HG03025 (cell line): ENCODE measurements around the gene GRM1.

ENCODE experiments used
- ATAC-seq: cut with Tn5 transposase; IDR thresholded peaks from one replicate; pipeline ENCODE4 v1.9.1; 2021; ENCODE audit warnings: mild to moderate bottlenecking, moderate library complexity; ENCODE audit not compliant: unreplicated experiment, low FRiP score

Gene GRM1

DNA sequence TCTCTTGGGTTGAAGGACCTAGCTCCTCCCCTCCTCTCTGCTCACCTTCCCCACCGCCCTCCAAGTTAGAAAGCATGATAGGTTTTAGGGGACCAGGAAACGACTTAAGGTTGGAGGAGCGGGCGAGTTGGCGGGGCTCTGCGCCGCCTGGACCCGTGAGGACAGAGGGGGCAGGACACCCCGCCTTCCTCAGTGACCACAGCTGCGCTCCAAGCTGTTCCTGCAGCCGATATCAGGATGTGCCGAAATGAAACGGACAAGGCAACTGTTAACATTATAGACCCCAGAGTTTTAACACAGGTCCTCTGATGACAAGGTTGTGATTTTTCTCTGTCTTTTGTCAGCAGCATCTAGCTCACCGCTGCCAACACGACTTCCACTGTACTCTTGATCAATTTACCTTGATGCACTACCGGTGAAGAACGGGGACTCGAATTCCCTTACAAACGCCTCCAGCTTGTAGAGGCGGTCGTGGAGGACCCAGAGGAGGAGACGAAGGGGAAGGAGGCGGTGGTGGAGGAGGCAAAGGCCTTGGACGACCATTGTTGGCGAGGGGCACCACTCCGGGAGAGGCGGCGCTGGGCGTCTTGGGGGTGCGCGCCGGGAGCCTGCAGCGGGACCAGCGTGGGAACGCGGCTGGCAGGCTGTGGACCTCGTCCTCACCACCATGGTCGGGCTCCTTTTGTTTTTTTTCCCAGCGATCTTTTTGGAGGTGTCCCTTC is at the start of gene GRM1:
GRM1 (plus strand) TSS at position 212 of the 722 bp plus-strand sequence; CDS start at position 668, 456 bp downstream.
- no peak for ATAC-seq

DNA sequence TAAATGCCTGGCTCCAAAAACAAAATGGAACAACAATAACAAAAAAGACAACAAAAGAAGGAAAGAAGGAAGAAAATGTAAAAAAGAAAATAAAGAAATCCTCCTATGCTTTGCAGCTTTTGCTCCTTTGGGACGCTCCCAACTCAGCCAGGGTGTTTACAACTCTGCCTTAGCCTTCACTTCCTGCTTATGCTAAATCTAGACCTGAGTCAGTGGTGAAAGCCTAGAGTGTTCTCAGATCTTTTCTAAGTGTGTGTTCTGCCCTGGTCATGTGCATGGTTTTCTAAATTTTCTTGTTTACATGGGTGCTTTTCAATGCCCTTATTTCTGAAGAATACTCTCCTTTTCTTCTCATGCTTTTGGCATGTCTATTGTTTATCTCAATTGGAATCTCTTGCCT is 19.5 kb upstream of the GRM1 start:
- no peak for ATAC-seq

DNA sequence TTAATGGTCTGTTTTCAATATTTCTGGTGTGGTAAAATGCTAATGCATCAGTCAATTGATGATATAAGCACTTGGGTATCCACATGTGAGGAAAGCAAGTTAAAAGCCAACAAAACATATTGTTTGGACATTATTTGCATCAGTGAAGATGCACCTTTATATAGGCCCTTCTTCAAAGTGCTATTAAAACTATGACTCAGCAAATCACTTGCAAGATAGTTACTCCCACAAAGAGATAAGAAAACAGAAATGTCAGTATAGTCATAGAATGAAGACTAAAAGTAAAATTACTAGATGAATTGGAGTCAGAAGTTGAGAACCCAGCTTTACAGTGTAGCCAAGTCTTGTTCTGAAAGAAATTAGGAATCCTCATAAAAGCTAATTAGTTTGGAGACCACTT is 14.6 kb upstream of the GRM1 start:
- no peak for ATAC-seq

DNA sequence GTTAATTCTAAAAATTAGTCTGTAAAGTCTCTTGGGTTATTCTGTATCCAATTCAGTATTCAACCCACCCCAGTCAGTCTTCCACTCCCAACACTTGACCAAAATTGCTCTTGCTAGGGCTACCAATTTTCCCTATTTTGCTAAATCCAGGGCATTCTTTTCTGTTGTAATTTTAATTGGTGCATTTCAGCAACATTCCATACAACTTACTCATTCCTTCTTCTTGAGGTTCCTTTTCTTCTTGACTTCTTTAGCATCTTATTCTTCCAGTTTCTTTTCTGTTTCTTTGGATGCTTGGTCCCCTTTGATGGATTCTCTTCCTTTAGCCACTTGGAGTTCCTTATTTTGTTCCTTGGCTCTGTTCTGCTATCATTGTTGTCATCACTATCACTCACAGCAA is 11.2 kb upstream of the GRM1 start:
- no peak for ATAC-seq

DNA sequence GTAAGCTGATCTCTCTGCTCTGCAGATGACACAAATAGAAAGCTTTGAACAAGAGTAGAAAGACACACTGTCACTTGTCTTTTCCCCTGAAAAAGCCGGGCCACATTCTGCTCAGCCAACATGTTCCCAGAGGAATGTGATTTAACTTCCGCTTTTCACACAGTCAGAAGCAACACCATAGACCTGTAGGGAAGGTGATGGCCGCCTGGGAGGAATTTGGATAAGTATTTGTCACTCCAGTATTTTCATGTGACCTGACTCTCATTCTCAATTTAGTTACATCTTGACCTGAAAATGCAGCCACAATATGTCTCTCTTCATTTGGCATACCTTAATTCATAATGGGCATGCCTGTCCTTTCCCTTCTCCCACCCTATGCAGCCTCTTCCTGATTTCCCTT is 2.0 kb upstream of the GRM1 start:
- no peak for ATAC-seq

DNA sequence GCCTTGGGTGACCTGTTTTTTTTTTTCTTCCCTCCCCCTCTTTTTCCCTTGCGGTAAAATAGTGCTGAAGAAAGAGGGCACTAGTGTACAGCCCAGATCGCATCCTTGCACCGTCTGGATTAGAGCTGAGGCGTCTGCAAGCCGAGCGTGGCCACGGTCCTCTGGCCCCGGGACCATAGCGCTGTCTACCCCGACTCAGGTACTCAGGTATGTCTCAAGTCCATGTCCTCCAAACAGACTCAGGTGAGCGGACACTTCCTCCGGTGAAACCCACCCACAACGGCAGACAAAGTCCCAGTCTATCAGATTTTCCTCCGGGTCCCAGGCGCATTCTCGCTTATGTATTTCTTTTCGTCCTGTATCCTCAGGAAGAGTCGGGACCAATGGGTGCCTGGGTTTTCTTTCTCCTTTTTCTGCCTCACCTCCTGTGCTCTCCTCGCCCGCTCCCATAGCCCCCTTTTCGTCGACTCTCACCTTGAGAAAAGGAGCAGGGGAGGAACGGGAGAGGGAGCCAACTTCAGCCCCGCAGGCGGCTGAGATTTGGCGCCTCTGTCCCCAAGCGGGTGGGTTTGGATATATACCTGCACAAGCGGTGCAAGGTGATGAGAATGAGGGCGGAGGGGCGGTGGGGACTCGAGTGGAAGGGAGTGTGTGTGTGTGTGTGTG is 1.1 kb upstream of the GRM1 start:
- ATAC-seq = no peak

DNA sequence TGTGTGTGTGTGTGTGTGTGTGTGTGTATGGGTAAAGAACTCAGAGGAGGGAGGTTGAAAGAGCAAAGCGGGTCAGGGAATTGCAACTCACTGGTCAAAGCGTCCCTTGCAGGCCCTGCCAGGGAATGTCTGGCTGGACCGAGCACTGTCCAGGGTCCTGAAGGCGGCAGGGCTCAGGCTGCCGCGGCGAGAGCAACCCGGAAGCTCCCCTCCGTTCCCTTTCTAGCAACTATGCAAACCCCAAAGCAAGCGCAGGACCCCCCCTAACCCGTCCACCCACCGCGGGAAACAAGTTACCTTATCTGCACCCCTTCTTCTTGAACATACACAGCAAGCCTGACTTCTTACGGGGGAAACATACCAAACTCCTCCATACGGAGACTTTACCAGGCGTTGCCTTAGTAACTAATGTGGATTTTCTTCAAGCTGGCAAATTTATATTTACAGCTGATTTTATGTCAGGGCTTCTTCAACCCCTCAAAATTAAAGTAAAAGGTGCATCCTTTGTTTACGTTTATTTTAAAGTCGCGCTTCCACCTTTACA is 538 bp upstream of the GRM1 start:
- ATAC-seq = no peak

DNA sequence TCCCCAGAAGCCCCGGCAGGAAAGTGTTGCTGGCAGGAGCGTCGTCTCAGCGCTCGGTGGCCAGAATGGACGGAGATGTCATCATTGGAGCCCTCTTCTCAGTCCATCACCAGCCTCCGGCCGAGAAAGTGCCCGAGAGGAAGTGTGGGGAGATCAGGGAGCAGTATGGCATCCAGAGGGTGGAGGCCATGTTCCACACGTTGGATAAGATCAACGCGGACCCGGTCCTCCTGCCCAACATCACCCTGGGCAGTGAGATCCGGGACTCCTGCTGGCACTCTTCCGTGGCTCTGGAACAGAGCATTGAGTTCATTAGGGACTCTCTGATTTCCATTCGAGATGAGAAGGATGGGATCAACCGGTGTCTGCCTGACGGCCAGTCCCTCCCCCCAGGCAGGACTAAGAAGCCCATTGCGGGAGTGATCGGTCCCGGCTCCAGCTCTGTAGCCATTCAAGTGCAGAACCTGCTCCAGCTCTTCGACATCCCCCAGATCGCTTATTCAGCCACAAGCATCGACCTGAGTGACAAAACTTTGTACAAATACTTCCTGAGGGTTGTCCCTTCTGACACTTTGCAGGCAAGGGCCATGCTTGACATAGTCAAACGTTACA is 817 bp downstream of the GRM1 start:
- ATAC-seq = no peak

DNA sequence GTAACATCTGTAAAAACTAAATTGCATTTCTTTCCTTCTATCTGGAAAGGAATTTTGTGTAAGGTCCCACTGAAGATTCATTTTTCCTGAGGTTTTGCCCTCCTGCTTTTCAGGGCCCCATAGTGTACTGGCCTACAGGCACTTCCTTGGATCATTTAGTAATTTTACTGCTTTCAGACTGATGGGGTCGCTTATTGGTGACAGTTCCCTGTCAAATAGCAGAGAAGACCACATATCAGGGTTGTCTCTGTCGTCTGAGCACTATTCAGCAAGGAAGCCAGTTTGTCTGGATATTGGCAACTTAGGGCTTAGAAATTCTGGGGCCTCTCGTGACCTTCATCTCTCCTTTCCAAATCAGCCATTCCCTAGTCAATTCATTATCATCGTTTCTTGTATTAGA is 3.5 kb downstream of the GRM1 start:
- ATAC-seq = no peak

DNA sequence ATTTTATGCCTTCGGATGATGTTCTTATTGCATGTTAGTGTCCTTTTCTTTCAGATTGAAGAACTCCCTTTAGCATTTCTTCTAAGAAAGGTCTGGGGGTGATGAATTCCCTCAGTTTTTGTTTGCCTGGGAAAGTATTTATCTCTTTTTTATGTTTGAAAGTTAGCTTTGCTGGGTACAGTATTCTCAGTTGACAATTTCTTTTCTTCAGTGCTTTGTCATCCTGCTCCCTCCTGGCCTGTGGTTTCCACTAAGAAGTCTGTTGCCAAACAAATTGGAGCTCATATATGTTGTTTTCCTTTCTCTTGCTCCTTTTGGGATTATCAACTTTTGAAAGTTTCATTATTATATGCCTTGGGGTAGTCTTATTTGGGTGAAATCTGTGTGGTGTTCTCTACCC is 11.5 kb downstream of the GRM1 start:
- no peak for ATAC-seq

DNA sequence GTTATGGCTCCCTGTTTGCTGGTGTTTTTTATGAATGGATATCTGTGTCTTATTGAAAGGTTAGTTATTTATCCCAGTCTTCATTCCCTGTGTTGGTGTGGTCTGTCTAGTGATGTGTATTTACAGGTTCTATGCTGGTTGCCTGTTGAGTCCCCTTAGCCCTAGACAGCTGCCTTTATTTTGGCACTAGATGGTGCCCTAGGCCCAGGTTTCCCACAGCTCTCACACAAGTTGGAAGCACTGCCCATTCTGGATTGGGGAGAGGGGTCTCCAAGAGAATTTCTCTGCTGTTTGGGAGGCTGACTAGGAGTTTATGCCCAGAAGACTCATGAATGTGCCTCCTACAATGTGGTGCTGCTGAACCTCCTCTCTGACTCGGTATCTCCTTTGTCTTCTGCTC is 12.4 kb downstream of the GRM1 start:
- ATAC-seq = no peak

DNA sequence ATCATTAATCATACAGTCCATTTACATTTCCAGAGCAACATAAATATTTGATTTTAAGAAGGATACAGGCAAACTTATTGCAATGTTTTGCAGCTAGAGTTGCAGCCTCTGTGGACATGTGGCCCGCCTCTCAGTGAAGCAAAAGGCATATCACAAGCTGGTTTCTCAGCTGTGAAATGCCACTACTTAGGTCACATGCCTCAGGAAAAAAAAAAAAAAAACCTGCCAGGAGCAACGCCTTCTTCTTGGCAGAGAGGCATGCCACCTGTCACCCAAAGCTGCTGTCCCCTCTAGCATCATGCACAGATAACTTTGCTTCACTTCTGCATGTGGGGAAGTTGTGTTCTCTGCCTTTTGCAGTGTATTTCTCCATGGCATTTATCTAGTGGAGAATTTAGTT is 18.5 kb downstream of the GRM1 start:
- ATAC-seq = no peak

DNA sequence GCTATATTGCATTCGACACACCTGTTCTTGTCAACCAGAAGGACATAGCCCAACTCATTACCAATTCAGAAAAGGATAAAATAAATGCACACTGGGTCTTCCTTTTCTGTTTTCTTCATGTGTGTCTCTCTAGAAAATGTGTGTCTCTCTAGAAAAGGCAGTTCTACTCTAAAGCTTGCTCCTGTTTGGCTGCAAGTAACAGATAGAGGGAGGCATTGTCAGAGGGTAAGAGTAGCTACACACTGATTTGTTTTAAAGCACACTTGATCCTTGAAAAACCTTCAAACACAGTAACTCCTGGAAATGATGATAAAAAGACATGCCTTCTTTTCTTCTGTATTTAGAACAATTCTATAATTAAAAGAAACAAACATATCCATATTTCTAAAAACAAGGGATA is 21.3 kb downstream of the GRM1 start:
- ATAC-seq = no peak

DNA sequence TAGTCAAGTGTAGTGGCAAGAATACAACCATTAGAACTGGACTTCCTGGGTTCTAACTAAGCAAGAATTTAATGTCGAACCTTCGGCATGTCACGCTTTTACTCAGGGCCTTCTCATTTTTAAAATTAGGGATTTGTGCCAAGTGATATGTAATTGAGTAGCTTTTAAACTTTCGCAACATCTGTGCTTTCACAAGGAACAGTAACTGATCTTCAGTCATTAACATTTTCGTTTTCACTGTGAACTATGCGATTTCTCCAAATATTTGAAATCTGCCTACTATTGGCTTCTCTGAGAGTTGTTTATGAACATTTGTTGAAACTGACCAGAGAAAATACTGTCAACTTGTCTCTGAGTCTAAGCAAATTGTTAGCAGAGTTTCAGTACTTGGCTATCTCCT is 27.6 kb downstream of the GRM1 start:
- ATAC-seq = no peak

DNA sequence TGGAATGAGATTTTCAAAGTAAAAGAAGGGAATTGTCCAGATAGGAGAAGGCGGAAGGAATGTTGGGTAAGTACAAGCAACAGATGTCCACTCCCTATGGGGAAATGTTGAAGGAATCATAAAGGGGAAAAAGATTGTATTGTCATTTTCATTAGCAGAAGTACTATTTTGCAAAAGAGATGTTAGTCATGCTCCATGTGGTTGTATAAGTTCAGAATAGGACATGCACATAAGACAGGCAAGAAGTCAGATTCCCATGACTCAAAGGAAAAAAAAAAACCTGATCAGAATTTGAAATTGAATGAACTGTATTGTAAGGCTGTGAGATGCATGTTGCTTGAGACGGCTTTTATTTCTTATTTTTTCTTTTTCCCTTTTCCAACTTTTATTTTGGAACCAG is 36.8 kb downstream of the GRM1 start:
- ATAC-seq = no peak

DNA sequence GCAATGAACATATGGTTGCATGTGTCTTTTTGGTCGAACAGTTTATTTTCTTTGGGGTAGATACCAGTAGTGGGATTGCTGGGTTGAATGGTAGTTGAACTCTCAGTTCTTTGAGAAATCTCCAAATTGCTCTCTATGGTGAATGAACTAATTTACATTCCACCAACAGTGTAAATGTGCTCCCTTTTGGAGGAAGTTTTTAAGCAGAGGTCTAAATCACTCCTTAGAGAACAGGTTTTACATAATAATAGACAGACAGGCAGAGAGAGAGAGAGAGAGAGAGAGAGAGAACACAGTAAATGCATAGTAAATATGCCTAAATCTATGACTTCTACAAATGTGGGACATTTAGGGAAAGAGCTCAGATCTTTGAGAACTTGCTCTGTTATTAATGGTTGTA is 37.6 kb downstream of the GRM1 start:
- no peak for ATAC-seq

DNA sequence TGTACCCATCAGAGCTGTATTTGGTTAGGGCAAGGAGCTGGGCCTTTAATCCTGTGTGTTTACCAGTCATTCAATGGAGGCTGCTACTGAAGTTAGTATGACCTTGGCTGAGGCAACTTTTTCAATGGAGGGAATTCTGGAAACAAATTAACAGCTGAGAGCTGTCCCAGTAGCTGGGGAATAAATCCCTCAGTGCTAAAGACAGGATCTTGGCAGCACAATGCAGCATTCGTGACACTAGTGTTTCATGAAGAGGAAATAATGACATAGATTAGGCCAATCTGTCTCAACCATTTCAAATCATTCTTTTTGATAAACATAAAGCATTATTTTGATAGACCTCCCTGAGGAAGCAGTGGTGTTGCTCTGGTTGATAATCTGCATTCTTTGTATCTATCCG is 42.9 kb downstream of the GRM1 start:
- ATAC-seq = no peak

DNA sequence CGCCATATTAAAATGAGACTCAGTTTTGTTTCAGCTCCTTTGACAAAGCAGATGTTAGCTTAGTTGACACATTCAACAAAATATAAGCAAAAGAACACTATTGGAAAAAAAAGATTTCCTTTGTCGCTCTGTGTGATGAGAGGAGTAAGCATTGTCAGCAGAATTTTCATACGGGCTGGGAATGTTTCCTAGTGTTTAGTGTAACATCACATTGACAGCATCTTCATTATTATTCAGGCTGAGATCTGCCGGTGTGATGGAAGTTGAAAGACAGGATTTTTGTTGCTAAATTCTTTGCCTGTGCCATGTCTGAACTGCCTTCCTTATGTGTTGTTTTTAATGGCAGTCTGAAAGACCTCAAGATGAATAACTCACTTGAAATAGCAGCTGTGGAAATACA is 49.1 kb downstream of the GRM1 start:
- no peak for ATAC-seq

DNA sequence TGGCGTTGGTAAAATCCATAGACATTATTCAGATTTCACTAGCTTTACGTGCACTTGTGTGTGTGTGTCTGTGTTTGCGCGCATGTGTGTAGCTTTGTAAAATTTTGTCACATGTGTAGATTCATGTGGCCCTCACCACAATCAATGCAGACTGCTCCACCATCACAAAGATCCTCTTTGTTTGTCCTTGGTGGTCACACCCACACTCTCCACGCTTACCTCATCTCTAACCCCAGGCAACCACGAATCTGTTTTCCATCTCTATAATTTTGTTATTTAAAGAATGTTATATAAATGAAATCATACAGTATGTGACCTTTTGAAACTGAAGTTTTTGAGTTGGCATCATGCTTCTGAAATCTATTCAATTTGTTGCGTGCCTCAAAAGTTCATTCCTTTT is 58.5 kb downstream of the GRM1 start:
- ATAC-seq = no peak

DNA sequence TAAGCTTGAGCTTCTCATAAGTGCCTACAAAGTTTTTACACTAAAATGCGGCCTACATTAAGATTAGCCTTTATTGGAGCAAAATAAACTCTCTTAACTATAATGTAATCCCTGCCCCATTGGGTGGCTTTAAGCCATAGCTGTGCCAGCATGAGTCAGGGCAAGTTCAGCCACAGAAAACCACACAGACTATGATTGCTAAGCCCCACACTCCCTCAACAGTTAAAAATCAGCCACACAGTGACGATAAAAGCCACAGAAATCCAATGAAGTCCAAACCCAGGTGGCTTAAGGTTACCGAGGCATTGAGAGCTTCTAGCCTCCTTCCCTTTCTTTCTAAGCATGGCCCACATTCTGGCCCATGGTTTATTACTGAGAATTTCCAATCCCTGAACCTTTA is 61.6 kb downstream of the GRM1 start:
- ATAC-seq = no peak

DNA sequence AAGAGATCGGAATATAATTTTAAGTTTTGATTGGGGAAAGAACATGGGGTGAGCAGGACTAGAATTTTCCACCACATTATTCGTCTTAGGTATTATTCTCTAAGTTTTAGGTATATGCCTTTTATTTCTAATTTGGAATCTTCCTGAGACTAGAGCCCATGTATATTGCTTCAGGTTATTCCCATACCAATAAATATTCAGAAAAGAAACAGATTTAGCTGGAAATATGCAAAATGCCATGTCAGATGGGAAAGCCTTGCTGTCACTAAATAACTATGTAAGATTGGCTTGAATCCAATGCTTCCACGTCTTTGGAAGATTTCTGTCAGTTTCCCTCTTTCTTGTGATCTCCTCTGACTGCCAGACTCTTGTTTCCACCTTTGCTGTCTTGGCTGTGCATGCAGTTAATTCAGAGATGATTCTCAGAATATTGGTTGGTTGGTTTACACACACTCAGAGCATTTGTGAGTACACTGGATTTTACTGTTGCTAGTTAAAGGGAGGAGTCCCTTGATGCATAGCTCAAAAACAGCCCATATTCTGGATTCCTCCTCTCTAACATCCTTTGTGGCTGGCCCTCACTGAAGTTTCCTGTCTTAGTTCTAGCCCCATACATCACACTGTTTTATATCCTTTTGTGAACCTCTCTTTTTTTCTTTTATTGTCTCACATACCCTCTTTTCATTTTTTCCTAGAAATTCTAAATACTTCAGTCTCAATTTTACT is 64.3 kb downstream of the GRM1 start:
- no peak for ATAC-seq
